CD4-positive, CD25-positive, alpha-beta regulatory T cell (primary cell): ENCODE data around the gene CPNE9. TPM values are rescaled to one million over a fixed set of nuclear protein-coding genes. Genes with fewer than 3 reads are reported as not detected.
A peak's percentile ranks its signal among the peaks of the same experiment; 100 is the strongest.

Experiments
- ATAC-seq, 2 donors: fragments of 150-1000 bp; cut with Tn5 transposase; one replicate each; pipeline ENCODE4 v1.10.0; 2021; ENCODE audit warnings: low read depth in 2 of 2, moderate number of reproducible peaks in 2 of 2, moderate library complexity in 1 of 2
- DNase-seq, 3 donors: peaks; one replicate each; pipeline versions ENCODE4 v3.0.0 to v3.0.0-alpha.2; 2012 to 2022; ENCODE audit warnings: mixed read lengths in 1 of 3
- H3K27ac ChIP-seq: one replicate; pipeline ENCODE4 v1.7.0; 2013; ENCODE audit warnings: mild to moderate bottlenecking, low read length; ENCODE audit not compliant: insufficient read depth, poor library complexity, severe bottlenecking
- H3K27me3 ChIP-seq: one replicate; pipeline ENCODE4 v1.7.0; 2013; ENCODE audit warnings: low read length; ENCODE audit not compliant: control insufficient read depth, insufficient read depth
- H3K36me3 ChIP-seq: one replicate; pipeline ENCODE4 v1.7.0; 2013; ENCODE audit warnings: mild to moderate bottlenecking, low read length, moderate library complexity; ENCODE audit not compliant: control insufficient read depth, insufficient read depth
- H3K4me1 ChIP-seq: 2 replicates; pipeline ENCODE4 v1.7.0; 2013; ENCODE audit warnings: mild to moderate bottlenecking, low read length; ENCODE audit not compliant: insufficient read depth, control insufficient read depth, poor library complexity, severe bottlenecking
- H3K4me3 ChIP-seq: one replicate; pipeline ENCODE4 v1.7.0; 2013; ENCODE audit warnings: low read depth, mild to moderate bottlenecking, low read length, moderate library complexity
- H3K9me3 ChIP-seq, 2 experiments: 1 replicate in 1 of 2; 2 replicates in 1 of 2; pipeline ENCODE4 v1.7.0; 2013; ENCODE audit warnings: low read length in 2 of 2, mild to moderate bottlenecking in 1 of 2, moderate library complexity in 1 of 2; ENCODE audit not compliant: control insufficient read depth in 2 of 2
- H3K27ac Mint-ChIP-seq, 3 donors: one replicate each; pipeline ENCODE4 v1.8.0; 2020 to 2022; ENCODE audit warnings: mild to moderate bottlenecking in 3 of 3, mixed read lengths in 3 of 3, moderate library complexity in 2 of 3
- H3K27me3 Mint-ChIP-seq: one replicate; pipeline ENCODE4 v1.8.0; 2022; ENCODE audit warnings: mild to moderate bottlenecking, mixed read lengths
- H3K36me3 Mint-ChIP-seq: one replicate; pipeline ENCODE4 v1.8.0; 2020; ENCODE audit warnings: mixed read lengths
- H3K4me1 Mint-ChIP-seq, 4 donors: one replicate each; pipeline ENCODE4 v1.8.0; 2020 to 2022; ENCODE audit warnings: mixed read lengths in 4 of 4, mild to moderate bottlenecking in 1 of 4
- H3K4me3 Mint-ChIP-seq, 4 donors: one replicate each; pipeline ENCODE4 v1.8.0; 2020 to 2022; ENCODE audit warnings: mild to moderate bottlenecking in 4 of 4, mixed read lengths in 4 of 4, moderate library complexity in 3 of 4
- H3K9me3 Mint-ChIP-seq, 7 donors: one replicate each; pipeline ENCODE4 v1.8.0; 2020 to 2022; ENCODE audit warnings: mixed read lengths in 7 of 7, mild to moderate bottlenecking in 3 of 7, moderate library complexity in 2 of 7
- polyA plus RNA-seq, 4 donors: library from polyadenylated mRNA; unstranded; fragments of 300-500 nt; fragmentation: Illumina TruSeq; gene quantifications; one replicate each; pipeline ENCODE4 v1.2.3, GENCODE V29; 2021
- total RNA-seq: library from RNA; stranded (reverse); gene quantifications from one replicate; pipeline ENCODE4 v1.2.3, GENCODE V29; 2022

The CPNE9 gene
- total and polyA plus RNA-seq, 5 donors from 2014 or later: not detected

DNA sequence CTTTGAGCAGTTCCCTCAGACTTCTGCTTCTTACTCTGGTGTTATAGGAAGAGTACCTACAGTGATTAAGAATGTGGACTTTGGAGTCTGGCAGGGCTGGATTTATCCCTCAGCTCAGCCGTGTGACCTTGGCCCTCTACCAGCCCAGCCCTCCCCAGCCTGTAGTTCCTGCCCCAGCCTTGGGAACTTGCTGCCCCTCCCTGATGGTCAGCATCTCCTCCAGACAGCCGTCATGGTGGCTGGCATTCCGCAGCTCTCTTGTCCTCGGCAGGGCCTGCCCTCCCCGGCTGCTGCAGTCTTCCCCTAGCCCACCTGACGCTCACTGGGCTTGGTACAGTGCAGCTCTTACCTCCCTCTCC lies 21.9 kb upstream of the CPNE9 start:
- no peak overlapping the region for H3K27ac ChIP-seq
- Mint-ChIP-seq H3K9me3 (no peaks in the 10 kb centered on the region), H3K4me3 (no peak overlapping the region), H3K4me1 (peaks cover 0 to 8% (median 1%) of the 10 kb centered on the region in 4 donors), H3K27ac (no peak overlapping the region), H3K27me3 (no peaks in the 10 kb centered on the region), H3K36me3 (peaks cover 76% of the 10 kb centered on the region)
- ATAC-seq: no peak
- H3K4me1 ChIP-seq: no peaks in the 10 kb centered on the region
- no peaks in the 10 kb centered on the region for H3K9me3 ChIP-seq
- no peaks in the 10 kb centered on the region for H3K27me3 ChIP-seq
- H3K4me3 ChIP-seq: no peak overlapping the region
- peaks cover 97% of the 10 kb centered on the region for H3K36me3 ChIP-seq
- no peak for DNase-seq

- no peaks in the 10 kb centered on the region for H3K9me3 Mint-ChIP-seq
- H3K4me1 Mint-ChIP-seq: peaks cover 0 to 6% (median 1%) of the 10 kb centered on the region in 4 donors
- peaks cover 75% of the 10 kb centered on the region for H3K36me3 Mint-ChIP-seq
- Histone ChIP-seq H3K9me3 (no peaks in the 10 kb centered on the region), H3K4me1 (no peaks in the 10 kb centered on the region), H3K36me3 (peaks cover 98% of the 10 kb centered on the region), H3K27me3 (no peaks in the 10 kb centered on the region), H3K27ac (no peak overlapping the region), H3K4me3 (no peak overlapping the region)
- no peak for ATAC-seq
- H3K27me3 Mint-ChIP-seq: no peaks in the 10 kb centered on the region
- no peak overlapping the region for H3K4me3 Mint-ChIP-seq
- DNase-seq: no peak
- no peak overlapping the region for H3K27ac Mint-ChIP-seq
These were observed 21.5 kb upstream of the CPNE9 start for GRCh38 chr3:9682096-9682495.

DNA sequence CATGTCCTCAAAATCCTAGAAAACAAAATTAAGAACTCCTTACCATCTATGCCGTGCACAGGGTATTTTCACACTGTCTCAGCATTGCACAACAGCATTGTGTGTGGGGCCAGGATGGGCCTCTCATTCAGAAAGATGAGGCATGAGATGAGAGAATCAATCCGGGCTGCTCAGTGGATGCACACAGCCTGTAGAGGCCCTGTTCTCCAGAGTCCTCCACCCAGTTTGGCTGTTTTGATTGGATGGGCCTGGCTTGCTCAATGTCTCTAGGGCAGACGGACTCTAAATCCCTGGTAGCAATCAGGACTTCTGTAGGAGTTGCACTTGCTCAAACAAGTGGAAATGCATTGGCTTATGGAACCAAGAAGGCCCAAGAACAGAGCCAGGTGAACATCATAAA lies 20.2 kb upstream of the CPNE9 start:
- Histone ChIP-seq H3K27me3 (no peaks in the 10 kb centered on the region), H3K4me1 (no peaks in the 10 kb centered on the region), H3K4me3 (no peak overlapping the region), H3K9me3 (no peaks in the 10 kb centered on the region), H3K27ac (no peak overlapping the region), H3K36me3 (peaks cover 96% of the 10 kb centered on the region)
- Mint-ChIP-seq H3K9me3 (no peaks in the 10 kb centered on the region), H3K27me3 (no peaks in the 10 kb centered on the region), H3K4me3 (no peak overlapping the region), H3K36me3 (peaks cover 65% of the 10 kb centered on the region), H3K27ac (no peak overlapping the region), H3K4me1 (peaks cover 0 to 3% (median 1%) of the 10 kb centered on the region in 4 donors)
- ATAC-seq: no peak
- DNase-seq: no peak

DNA sequence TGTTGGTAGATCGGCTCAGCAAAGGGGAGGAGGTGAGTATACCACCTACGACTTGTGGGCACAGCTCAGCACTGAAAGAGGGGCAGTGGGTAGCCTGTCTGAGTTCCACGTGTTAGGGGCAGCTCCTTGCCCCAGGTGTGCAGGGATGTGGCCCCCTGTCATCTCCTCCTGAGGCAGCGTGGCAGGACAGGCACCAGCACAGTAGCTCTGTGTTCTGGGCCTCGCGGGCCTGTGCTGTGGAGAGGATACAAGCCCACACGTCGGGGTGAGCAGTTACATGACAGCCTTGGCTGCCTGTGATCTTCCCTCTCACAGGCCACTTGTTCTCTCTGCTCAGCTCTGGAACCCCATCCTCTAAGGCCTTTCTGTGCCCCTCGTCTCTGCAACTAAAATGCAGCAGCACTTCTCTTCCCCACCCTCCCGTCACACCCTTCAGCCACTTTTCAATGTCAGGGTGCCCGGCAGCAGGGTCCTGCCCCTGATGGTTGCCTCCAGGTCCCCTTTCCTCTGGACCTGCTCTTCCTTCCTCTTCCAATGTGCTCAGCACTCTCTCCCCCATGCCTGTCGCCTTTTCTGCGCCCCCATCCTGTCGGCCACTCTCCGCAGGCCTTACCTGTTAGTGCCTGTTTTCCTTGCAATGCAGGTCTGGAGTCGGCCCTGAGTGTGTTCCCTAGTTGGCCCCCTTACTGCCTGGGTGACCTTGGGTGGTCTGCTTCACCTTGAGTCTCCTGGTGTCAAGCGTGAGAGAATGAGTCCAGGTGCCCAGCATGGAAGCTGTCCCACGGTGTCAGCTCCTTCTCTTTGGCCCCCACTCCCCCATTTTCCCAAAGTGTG lies 18.2 kb upstream of the CPNE9 start:
- no peak for DNase-seq
- Mint-ChIP-seq H3K27me3 (no peaks in the 10 kb centered on the region), H3K27ac (no peak overlapping the region), H3K4me1 (peaks cover 0 to 3% (median 1%) of the 10 kb centered on the region in 4 donors), H3K36me3 (peaks cover 56% of the 10 kb centered on the region), H3K9me3 (no peaks in the 10 kb centered on the region), H3K4me3 (no peak overlapping the region)
- Histone ChIP-seq H3K9me3 (no peaks in the 10 kb centered on the region), H3K4me3 (no peak overlapping the region), H3K36me3 (peaks cover 97% of the 10 kb centered on the region), H3K27me3 (no peaks in the 10 kb centered on the region), H3K4me1 (no peaks in the 10 kb centered on the region), H3K27ac (no peak overlapping the region)
- ATAC-seq: no peak

DNA sequence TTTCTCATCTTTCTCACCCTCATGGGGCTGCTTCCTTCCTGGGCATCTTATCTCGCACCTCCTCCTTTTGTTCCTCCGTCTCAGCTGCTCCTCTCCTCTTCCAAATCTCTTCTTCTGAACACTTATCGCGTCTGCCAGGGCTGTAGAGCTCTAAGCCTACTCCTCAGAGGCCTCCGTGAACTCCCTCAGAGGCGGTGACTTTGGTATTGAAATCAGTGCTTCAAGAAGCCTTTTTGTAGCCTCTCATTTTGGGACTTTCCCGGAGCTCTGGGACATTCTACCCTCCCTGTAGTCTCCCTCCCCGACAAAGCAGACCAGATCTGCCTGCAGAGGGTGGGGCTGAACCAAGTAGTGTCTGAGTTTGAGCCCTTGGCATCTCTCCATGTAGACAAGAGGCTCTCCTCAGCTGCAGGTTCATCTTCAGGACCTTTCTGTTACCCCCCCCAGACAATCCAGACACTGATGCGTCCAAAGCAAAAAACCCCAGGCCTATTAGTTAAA lies 17.5 kb upstream of the CPNE9 start:
- peak overlapping the region in 1 of 3 donors; percentile 45 for H3K27ac Mint-ChIP-seq
- Histone ChIP-seq H3K9me3 (no peaks in the 10 kb centered on the region), H3K4me1 (no peaks in the 10 kb centered on the region), H3K36me3 (peaks cover 98% of the 10 kb centered on the region), H3K27ac (no peak overlapping the region), H3K4me3 (no peak overlapping the region), H3K27me3 (no peaks in the 10 kb centered on the region)
- no peaks in the 10 kb centered on the region for H3K9me3 Mint-ChIP-seq
- H3K27me3 Mint-ChIP-seq: no peaks in the 10 kb centered on the region
- H3K4me1 Mint-ChIP-seq: peaks cover 0 to 3% (median 0%) of the 10 kb centered on the region in 4 donors
- no peak overlapping the region for H3K4me3 Mint-ChIP-seq
- no peak for DNase-seq
- no peak for ATAC-seq
- peaks cover 56% of the 10 kb centered on the region for H3K36me3 Mint-ChIP-seq

DNA sequence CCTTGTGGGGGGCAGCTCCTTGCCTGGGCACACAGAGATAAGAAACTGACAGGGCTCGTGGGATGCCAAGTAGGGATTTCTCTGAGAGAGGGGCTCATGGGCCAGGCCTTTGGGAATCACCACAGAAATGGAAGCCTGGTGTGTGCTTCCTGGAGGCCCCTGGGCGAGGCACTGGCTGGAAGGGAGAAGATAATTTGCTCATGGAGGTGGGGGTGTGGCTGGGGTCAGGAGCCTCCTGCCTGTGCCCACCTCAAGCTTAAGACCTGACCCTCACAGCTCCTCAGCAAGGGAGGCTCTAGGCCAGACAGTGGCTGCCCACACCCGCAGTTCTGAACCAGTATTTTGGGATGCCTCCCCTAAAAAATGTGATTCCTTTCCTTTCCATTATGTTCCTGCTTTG lies 16.9 kb upstream of the CPNE9 start:
- Mint-ChIP-seq H3K36me3 (peaks cover 55% of the 10 kb centered on the region), H3K4me1 (no peaks in the 10 kb centered on the region), H3K9me3 (no peaks in the 10 kb centered on the region), H3K27ac (no peak overlapping the region), H3K27me3 (no peaks in the 10 kb centered on the region), H3K4me3 (peak overlapping the region in 1 of 4 donors; percentile 4)
- DNase-seq: no peak
- Histone ChIP-seq H3K27me3 (no peaks in the 10 kb centered on the region), H3K4me3 (no peak overlapping the region), H3K36me3 (peaks cover 98% of the 10 kb centered on the region), H3K27ac (no peak overlapping the region), H3K4me1 (no peaks in the 10 kb centered on the region), H3K9me3 (no peaks in the 10 kb centered on the region)
- no peak for ATAC-seq

GRCh38 chr3:9687514-9687913 lies 16.1 kb upstream of the CPNE9 start:
- Histone ChIP-seq H3K27ac (no peak overlapping the region), H3K4me1 (no peaks in the 10 kb centered on the region), H3K36me3 (peaks cover 98% of the 10 kb centered on the region), H3K27me3 (no peaks in the 10 kb centered on the region), H3K4me3 (no peak overlapping the region), H3K9me3 (no peaks in the 10 kb centered on the region)
- H3K9me3 Mint-ChIP-seq: no peaks in the 10 kb centered on the region
- no peak overlapping the region for H3K27ac Mint-ChIP-seq
- no peaks in the 10 kb centered on the region for H3K4me1 Mint-ChIP-seq
- ATAC-seq (no peak), DNase-seq (no peak)
- H3K27me3 Mint-ChIP-seq: no peaks in the 10 kb centered on the region
- H3K4me3 Mint-ChIP-seq: no peak overlapping the region
- peaks cover 55% of the 10 kb centered on the region for H3K36me3 Mint-ChIP-seq

DNA sequence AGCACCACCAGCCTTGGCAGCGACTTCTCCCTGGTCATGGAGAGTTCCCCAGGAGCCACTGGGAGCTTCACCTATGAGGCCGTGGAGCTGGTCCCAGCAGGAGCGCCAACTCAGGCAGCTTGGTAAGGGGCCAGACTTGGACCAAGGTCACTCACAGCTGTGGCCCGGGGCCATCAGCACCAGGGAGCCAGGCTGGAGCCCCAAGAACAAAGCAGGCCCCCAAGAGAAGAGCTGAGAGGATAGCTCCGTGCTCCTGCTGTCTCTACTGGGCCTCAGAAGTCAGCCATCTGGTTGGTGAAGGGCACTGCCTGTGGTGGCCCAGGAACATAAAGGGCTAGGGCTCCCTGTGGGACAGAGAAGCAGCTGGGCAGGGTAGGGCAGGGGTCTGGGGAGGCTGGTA lies 14.7 kb upstream of the CPNE9 start:
- no peaks in the 10 kb centered on the region for H3K9me3 Mint-ChIP-seq
- Histone ChIP-seq H3K27me3 (no peaks in the 10 kb centered on the region), H3K36me3 (peaks cover 98% of the 10 kb centered on the region), H3K27ac (no peak overlapping the region), H3K4me3 (no peak overlapping the region), H3K9me3 (no peaks in the 10 kb centered on the region), H3K4me1 (no peaks in the 10 kb centered on the region)
- no peaks in the 10 kb centered on the region for H3K27me3 Mint-ChIP-seq
- H3K27ac Mint-ChIP-seq: no peak overlapping the region
- ATAC-seq: no peak
- no peak overlapping the region for H3K4me3 Mint-ChIP-seq
- no peaks in the 10 kb centered on the region for H3K4me1 Mint-ChIP-seq
- DNase-seq: no peak
- H3K36me3 Mint-ChIP-seq: peaks cover 63% of the 10 kb centered on the region
